ENCODE measurements around the gene WDFY3.

Gene WDFY3

GRCh38 chr4:84948056-84948455 lies 18.4 kb downstream of the WDFY3 start:
- DNase-seq (ENCODE audit: low read depth in 2 of 2) = no peak

GRCh38 chr4:84944947-84945346 lies 21.5 kb downstream of the WDFY3 start:
- DNase-seq (ENCODE audit: low read depth in 2 of 2) = no peak

- no peak for DNase-seq (ENCODE audit: low read depth in 2 of 2)
Measured at GRCh38 chr4:84940960-84941359, 25.5 kb downstream of the WDFY3 start.

GRCh38 chr4:84939113-84939512 lies 27.4 kb downstream of the WDFY3 start:
- no peak for DNase-seq (ENCODE audit: low read depth in 2 of 2)

- no peak for DNase-seq (ENCODE audit: low read depth in 2 of 2)
Measured at GRCh38 chr4:84938316-84938715, 28.2 kb downstream of the WDFY3 start.

- DNase-seq (ENCODE audit: low read depth in 2 of 2) = no peak
Measured at GRCh38 chr4:84937381-84937977, 29.0 kb downstream of the WDFY3 start.

- DNase-seq (ENCODE audit: low read depth in 2 of 2) = no peak
Measured at GRCh38 chr4:84936123-84936522, 30.4 kb downstream of the WDFY3 start.

GRCh38 chr4:84932462-84932861 lies 34.0 kb downstream of the WDFY3 start:
- DNase-seq (ENCODE audit: low read depth in 2 of 2) = no peak

GRCh38 chr4:84931961-84932360 lies 34.5 kb downstream of the WDFY3 start:
- DNase-seq (ENCODE audit: low read depth in 2 of 2) = no peak

GRCh38 chr4:84931274-84931673 lies 35.2 kb downstream of the WDFY3 start:
- DNase-seq (ENCODE audit: low read depth in 2 of 2) = no peak

- DNase-seq (ENCODE audit: low read depth in 2 of 2) = no peak
Measured at GRCh38 chr4:84928089-84928488, 38.4 kb downstream of the WDFY3 start.

GRCh38 chr4:84927428-84927827 lies 39.1 kb downstream of the WDFY3 start:
- no peak for DNase-seq (ENCODE audit: low read depth in 2 of 2)

GRCh38 chr4:84925558-84925957 lies 40.9 kb downstream of the WDFY3 start:
- DNase-seq (ENCODE audit: low read depth in 2 of 2) = no peak

- no peak for DNase-seq (ENCODE audit: low read depth in 2 of 2)
Measured at GRCh38 chr4:84924434-84924833, 42.1 kb downstream of the WDFY3 start.

- no peak for DNase-seq (ENCODE audit: low read depth in 2 of 2)
Measured at GRCh38 chr4:84920617-84921016, 45.9 kb downstream of the WDFY3 start.

- no peak for DNase-seq (ENCODE audit: low read depth in 2 of 2)
Measured at GRCh38 chr4:84917869-84918600, 48.5 kb downstream of the WDFY3 start.

GRCh38 chr4:84917086-84917821 lies 49.2 kb downstream of the WDFY3 start:
- DNase-seq (ENCODE audit: low read depth in 2 of 2) = no peak

GRCh38 chr4:84916227-84916626 lies 50.3 kb downstream of the WDFY3 start:
- DNase-seq (ENCODE audit: low read depth in 2 of 2) = no peak

GRCh38 chr4:84915396-84915780 lies 51.1 kb downstream of the WDFY3 start:
- no peak for DNase-seq (ENCODE audit: low read depth in 2 of 2)

GRCh38 chr4:84914686-84915395 lies 51.6 kb downstream of the WDFY3 start:
- no peak for DNase-seq (ENCODE audit: low read depth in 2 of 2)

GRCh38 chr4:84913176-84913575 lies 53.3 kb downstream of the WDFY3 start:
- no peak for DNase-seq (ENCODE audit: low read depth in 2 of 2)

GRCh38 chr4:84912741-84913140 lies 53.7 kb downstream of the WDFY3 start:
- no peak for DNase-seq (ENCODE audit: low read depth in 2 of 2)

All from stimulated activated CD8-positive, alpha-beta memory T cell treated with anti-CD3 and anti-CD28 coated beads, Interleukin-15, amount 100 ng/mL, for 4 hours (primary cell).